Hepatocyte (in vitro differentiated cells): ENCODE results near the gene ALOXE3.

Experiments
- CTCF ChIP-seq: fragments of 200-600 bp; sonication (generic); IDR thresholded peaks from 2 replicates; pipeline ENCODE4 v1.5.1; 2016; ENCODE audit warnings: antibody characterized with exemption, mild to moderate bottlenecking; ENCODE audit not compliant: poor library complexity
- EZH2phosphoT487 ChIP-seq: fragments of 200-600 bp; sonication (generic); IDR thresholded peaks from one replicate; pipeline ENCODE4 v1.6.1; 2018; ENCODE audit warnings: antibody characterized with exemption, mild to moderate bottlenecking, low read depth, moderate library complexity; ENCODE audit not compliant: unreplicated experiment, severe bottlenecking

- TF ChIP-seq CTCF: no peak
- TF ChIP-seq EZH2phosphoT487: no peak
Observed at GRCh38 chr17:8125154-8125946, 7.0 kb upstream of the ALOXE3 start.
